HS-27A (cell line): ENCODE results near the gene CHDH.

Source experiments
- DNase-seq: peaks from one replicate; pipeline ENCODE4 v3.0.0-alpha.2; 2012; ENCODE audit warnings: low read depth, missing footprints

The CHDH gene

DNA sequence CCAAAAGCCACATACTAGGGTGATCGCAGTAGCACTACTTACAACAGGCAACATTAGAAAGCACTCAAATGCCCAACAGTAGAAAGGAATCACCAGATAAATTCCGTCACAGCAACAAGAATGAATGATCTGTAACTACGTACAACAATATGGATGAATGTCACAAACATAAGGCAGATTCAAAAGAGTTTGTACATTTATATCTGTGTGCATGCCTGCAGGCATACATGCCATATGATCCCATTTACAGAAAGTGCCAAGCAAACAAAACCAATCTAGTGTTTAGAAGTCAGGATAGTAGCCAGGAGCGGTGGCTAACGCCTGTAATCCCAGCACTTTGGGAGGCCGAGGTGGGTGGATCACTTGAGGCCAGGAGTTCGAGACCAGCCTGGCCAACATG lies 3.7 kb upstream of the CHDH start:
- DNase-seq: no peak

DNA sequence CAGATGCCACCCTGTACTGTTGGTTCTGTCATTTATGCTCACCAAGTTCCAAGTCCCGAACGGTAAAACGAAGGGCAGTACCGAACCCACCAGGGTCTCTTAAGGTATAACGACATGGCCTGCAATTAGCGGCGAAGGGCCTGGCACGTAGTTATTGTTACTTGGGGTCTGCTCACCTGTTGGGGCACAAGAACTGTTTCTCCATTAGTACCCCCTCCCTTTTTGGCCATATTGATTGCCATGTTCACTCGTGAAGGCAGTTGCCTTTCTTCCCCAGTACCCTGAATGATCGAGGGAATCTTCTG lies 584 bp upstream of the CHDH start:
- DNase-seq: no peak

DNA sequence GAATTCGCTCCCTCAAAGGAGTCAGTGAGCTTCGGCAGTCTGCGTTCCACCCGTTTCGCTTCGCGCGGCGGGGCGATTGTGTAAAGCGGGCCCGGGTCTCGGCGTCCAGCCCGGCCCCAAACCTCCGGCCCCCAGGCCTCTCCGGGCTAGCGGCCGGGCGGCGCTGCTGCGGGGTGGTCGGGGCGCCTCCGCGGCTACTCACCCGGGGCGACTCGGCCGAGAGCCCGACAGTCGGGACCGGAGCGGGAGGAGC lies 412 bp downstream of the CHDH start:
- DNase-seq: no peak

GRCh38 chr3:53845103-53845880 lies 927 bp downstream of the CHDH start:
- no peak for DNase-seq

- no peak for DNase-seq
Observed at GRCh38 chr3:53844262-53845102, 1.7 kb downstream of the CHDH start.

DNA sequence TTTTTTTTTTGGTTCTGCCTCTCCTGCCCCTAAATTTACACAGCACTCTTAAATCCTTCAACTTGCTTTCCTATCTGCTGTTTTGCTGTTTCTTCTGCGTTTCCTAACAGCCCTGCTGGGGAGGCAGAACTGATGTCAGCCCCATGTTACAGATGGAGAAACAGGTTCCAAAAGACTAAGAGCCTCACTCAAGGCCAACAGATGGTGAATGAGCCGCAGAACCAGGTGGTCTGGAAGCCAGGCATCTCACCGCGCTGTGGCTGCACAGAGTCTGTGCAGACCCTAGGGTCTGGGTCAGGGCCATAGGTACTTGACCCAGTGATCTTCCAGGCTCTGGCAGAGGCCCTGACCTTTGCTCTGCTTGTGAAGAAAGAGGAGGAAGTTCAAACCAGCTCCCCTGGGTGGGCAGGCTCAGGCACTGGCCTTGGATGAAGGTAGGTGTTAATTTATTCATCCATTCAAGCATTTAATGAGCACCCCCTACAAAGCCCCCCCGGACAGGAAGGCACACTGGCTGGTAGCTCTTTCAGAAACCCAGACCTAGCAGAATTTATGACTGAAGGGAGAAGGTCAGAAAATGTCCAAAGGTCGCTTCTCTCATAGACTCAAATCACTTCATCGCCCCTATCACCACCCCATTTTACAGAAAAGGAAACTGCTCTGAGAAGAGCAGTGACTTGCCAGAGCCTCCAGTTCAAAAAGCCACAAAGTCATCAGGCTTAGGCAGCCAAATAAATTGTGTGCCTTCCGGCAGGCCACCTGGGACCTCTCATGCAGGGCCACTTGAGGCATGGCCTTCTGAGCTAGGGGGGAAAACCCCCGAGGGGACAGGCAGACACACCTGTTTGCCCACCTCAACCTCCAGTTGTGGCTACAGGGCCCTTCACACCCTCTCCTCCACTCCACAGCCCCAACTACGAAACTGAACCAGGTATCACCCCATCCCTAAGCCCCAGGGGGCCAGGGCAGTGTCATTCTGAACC lies 2.7 kb downstream of the CHDH start:
- DNase-seq: no peak

DNA sequence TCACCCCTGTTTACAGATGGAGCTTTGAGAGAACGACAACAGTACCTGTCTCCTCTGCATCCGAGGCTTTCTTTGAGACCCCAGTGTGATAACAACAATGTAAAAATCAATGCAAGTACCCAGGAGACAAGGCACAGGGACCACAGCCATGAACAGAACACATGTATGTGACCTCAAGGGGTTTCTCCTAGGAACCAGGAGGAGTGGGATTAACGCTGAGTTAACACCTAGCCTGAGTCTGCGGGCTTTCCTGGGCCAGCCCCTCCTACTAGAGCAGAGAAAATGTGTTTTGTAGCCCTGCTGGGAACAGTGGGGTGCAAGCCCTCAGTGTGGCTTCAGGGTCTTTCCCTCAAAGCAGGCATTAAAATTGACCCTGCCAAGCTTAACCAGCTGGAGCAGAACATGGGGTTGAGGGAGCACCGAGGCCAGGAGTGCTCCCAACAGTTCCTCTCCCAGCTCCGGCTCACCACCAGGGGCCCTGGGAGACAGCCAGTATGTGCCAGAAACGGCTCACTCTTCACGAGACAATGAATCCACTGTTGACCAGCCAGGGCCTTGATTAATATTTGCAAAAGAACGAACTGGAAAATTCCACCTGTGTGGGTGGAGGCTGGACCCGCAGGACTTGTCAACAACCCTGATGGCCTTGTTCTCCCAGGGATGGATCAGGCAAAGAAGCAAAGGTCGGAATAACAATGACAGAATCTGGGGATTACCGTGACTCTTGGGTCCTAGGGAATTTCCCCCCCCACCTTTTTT lies 3.6 kb downstream of the CHDH start:
- DNase-seq: no peak

DNA sequence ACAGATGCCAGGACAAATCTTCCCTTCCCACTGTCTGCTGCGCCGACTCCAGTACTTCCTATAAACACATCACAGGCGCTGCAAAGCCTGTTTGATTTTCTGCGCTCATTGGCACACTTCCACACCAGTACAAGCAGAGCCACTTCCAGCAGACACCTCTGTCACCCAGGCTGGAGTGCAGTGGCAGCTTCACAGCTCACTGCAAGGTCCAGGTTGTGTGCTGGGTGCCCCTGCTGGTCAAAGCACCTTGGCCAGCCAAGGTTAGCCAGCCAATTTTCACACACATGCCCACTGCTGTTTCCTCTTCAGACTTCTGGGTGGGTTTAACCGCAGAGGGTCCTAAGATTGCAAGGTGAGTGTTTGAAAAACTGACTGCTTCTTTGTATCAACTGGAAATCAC lies 4.9 kb downstream of the CHDH start:
- DNase-seq: no peak

DNA sequence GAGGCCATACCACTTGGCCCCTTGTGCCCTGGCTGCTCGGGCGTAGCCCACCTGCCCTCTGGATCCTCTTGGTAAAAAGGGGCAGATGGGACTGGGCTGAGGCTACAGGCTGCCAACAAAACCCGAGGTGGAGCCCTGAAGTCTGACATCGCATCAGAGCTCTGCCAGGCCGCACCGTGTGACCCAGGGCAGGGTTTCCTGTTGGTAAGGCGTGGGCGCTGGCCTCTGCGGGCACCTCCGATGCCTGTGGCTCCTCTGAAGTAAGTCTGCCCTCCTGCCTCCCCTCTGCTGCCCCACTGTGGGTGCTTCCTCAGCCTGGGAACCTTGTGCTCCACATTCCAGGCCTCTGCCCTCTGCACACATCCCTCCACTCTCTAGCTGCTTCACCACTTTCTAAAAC lies 8.9 kb downstream of the CHDH start:
- DNase-seq: no peak

GRCh38 chr3:53836084-53836872 lies 9.9 kb downstream of the CHDH start:
- DNase-seq: no peak

- DNase-seq: no peak
Observed at GRCh38 chr3:53835257-53835656, 11.0 kb downstream of the CHDH start.

DNA sequence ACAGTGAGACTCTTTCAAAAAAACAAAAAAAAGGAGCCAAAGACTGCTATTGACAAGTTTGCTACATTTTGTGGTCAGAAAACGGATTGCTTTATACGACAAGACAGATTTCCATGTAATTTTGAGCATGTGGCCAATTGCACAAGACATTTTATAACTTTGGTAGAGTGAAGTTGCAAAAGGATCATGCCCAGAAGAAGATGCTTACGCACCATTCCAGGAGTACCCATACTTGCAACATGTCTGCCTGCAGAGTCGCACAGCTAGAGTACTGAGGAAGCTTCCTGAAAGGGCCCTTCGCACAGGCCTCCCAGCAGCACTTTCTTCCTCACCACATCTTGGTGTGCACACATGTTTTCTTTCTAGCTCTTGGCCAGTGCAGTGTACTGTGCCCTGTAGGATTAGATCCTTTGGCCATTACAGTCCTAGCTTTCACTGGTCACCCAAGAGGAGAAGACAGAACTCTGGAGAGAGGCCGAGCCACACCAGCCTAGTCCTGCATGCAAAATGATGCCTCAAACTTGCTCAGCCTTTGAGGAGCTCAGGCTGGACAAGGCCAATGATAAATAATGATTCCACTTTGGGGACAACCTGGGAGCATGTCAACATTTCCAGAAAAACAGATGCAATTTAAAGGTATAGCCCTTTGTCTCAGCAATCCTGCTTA lies 11.7 kb downstream of the CHDH start:
- DNase-seq: no peak

DNA sequence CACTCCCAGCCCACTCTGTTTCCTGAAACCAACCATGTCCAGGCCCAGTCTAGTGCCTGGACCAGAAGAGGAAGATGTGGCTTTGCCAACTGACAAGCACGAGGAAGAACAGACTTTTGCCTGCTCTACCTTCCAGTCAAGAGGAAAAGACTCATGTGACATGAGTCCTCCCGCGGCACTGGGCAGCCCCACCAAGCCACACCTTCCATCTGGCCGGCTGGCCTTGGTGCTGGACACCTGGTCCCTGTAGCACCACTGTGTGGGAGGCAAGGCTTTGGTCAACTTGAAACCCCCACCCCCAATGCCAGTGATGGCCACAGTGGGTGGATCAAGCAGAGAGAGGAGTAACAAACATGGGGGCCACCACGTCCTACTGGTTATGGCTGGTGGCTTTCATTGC lies 12.5 kb downstream of the CHDH start:
- no peak for DNase-seq

- DNase-seq: no peak
Observed at GRCh38 chr3:53833053-53833645, 13.1 kb downstream of the CHDH start.

- DNase-seq: no peak
Observed at GRCh38 chr3:53830944-53831343, 15.3 kb downstream of the CHDH start.

- no peak for DNase-seq
Observed at GRCh38 chr3:53829605-53830004, 16.6 kb downstream of the CHDH start.

GRCh38 chr3:53828581-53828980 lies 17.6 kb downstream of the CHDH start:
- DNase-seq: no peak

DNA sequence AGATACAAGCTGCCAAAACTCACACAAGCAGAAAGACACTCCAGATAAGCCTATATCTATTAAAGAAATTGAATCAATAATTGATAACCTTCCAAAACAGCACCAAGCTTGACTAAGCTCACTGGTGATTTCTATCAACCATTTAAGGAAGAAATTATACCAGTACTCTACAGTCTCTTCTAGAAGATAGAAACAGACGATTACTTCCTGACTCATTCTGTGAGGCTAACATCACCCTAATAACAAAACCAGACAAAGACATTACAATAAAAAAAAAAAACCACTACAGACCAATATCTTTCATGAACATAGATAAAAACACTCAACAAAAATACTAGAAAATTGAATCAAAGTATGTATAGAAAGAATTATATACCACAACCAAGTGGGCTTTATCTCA lies 20.2 kb downstream of the CHDH start:
- DNase-seq: no peak

GRCh38 chr3:53824795-53825194 lies 21.4 kb downstream of the CHDH start:
- no peak for DNase-seq

DNA sequence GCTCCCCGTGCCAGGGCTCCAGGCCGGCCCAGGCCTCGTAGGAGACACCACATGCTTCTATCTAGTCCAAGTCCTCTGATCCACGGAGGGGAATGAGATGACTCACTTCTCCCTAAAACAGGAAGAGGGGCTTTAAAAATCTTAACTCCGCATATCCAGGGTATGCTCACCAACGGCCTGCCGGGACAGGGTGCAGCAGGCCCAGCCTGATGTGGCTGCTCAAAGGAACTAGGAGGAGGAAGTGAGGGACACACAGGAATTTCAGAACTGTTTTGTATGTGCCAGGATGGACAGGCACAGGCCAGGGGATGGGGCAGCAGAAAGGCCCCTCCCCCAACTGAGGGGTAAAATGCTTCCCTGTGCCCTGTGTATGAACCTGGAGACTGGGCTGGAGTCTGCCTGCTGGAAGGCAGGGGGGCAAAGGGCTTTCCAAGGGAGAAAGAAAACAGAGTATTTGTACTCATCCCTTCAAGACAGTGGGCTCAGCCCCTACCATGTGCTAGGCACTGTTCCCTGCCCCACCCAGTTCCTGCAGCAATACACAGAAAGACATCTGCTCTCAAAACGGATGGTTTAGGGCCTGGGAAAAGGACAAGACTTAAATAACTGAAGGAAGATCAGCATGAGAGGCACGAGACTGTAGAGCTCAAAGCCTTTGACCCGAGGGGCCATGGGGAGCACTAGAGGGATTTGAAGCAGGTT lies 22.1 kb downstream of the CHDH start:
- DNase-seq: no peak
